Thymus (tissue), 11 donors: ENCODE data around the gene PRODH. TPM values are rescaled to one million over a fixed set of nuclear protein-coding genes. Genes with fewer than 3 reads are reported as not detected.
A peak's percentile ranks its signal among the peaks of the same experiment; 100 is the strongest.
"Not testable (repeated sequence)": the region's sequence is repeated elsewhere in the genome, so short reads cannot be mapped to it uniquely, and the experiment has no call there.

Experiments
- DNase-seq, 9 donors: peaks; one replicate each; pipeline ENCODE4 v3.0.0-alpha.2; 2013; ENCODE audit warnings: low spot score in 9 of 9, low read depth in 6 of 9, missing footprints in 1 of 9
- H3K27ac ChIP-seq, 2 donors: one replicate each; pipeline ENCODE4 v1.5.1; 2013; ENCODE audit warnings: control low read depth in 1 of 2, low read depth in 1 of 2, low read length in 1 of 2, mild to moderate bottlenecking in 1 of 2, moderate library complexity in 1 of 2
- H3K27me3 ChIP-seq, 2 donors: one replicate each; pipeline ENCODE4 v1.5.1; 2013; ENCODE audit warnings: low read length in 1 of 2; ENCODE audit not compliant: control insufficient read depth in 2 of 2, insufficient read depth in 1 of 2
- H3K36me3 ChIP-seq, 2 donors: one replicate each; pipeline ENCODE4 v1.5.1; 2013; ENCODE audit warnings: low read length in 1 of 2, mild to moderate bottlenecking in 1 of 2, moderate library complexity in 1 of 2; ENCODE audit not compliant: control insufficient read depth in 2 of 2, insufficient read depth in 2 of 2
- H3K4me1 ChIP-seq, 2 donors: one replicate each; pipeline ENCODE4 v1.5.1; 2013; ENCODE audit warnings: low read length in 2 of 2; ENCODE audit not compliant: control insufficient read depth in 2 of 2, insufficient read depth in 2 of 2
- H3K4me3 ChIP-seq, 2 donors: one replicate each; pipeline ENCODE4 v1.5.1; 2013; ENCODE audit warnings: low read length in 2 of 2, control low read depth in 1 of 2, mild to moderate bottlenecking in 1 of 2
- H3K9me3 ChIP-seq, 2 donors: one replicate each; pipeline ENCODE4 v1.5.1; 2013; ENCODE audit warnings: low read length in 1 of 2, mild to moderate bottlenecking in 1 of 2; ENCODE audit not compliant: control insufficient read depth in 2 of 2, insufficient read depth in 1 of 2
- WGBS: extraction: QIAGEN DNeasy Blood & Tissue Kit; methylation state at CpG from one replicate; pipeline ENCODE4 v1.1.7; 2013; 5-methylcytosine and 5-hydroxymethylcytosine counted together
- polyA plus RNA-seq: library from polyadenylated mRNA; stranded (reverse); fragments of 200-250 nt; gene quantifications from one replicate; pipeline ENCODE4 v1.2.3, GENCODE V29; 2013
- total RNA-seq: library from RNA; stranded (reverse); fragments of 120-200 nt; gene quantifications from one replicate; pipeline ENCODE4 v1.2.4, GENCODE V29; 2013
- donor health status: healthy.

The PRODH gene
- total and polyA plus RNA-seq, 2 donors: 2.9 to 3.3 TPM

DNA sequence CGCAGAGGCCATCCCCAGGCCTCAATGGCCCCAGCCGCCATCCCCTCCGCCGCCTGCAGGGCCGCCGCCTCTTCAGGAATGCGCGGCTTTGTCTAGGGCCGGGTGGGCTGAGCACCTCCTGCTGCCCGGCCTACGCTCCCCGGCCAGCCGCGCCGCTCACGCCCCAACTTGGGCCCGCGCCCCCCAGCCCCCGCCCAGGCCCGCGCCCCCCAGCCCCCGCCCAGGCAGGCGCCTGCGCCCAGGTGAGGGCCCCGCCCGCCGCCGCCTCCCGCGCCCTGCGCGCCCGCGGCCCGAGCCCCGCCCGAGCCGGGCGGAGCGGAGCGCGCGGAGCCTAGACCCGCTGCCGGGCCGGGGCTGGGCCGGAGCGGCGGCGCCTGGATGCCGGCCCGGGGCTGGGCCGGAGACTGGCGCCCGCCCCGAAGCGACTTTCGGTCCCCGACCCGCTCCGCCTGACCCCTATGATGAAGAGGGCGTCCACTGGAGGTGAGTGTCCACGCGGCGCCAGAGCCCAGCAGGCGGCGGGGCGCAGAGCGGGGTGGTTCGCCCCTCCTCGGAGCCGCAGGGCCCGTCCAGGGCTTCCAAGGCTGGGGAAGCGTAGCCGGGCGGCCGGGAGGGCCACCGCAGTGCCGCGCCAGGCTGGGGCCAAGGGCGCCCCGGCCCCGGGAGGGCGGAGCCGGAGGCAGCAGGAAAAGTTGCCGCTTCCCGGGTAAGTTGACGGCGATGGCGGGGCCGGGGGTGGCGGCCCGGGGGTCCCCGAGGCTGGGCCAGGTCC is 34.3 kb upstream of the PRODH start:
- Histone ChIP-seq H3K4me3 (peak overlapping the region in 1 of 2 donors; percentile 45), H3K27me3 (peaks cover 25 to 51% of the 10 kb centered on the region in 2 donors), H3K36me3 (no peaks in the 10 kb centered on the region), H3K4me1 (no peaks in the 10 kb centered on the region), H3K27ac (no peak overlapping the region), H3K9me3 (no peaks in the 10 kb centered on the region)
- 1% methylated on average over 94 of the region's 94 CpGs for WGBS
- no peak for DNase-seq

GRCh38 chr22:18969158-18969942 is 33.3 kb upstream of the PRODH start:
- WGBS: 72% methylated on average over 14 of the region's 14 CpGs
- H3K27me3 ChIP-seq: peaks cover 25 to 49% of the 10 kb centered on the region in 2 donors

DNA sequence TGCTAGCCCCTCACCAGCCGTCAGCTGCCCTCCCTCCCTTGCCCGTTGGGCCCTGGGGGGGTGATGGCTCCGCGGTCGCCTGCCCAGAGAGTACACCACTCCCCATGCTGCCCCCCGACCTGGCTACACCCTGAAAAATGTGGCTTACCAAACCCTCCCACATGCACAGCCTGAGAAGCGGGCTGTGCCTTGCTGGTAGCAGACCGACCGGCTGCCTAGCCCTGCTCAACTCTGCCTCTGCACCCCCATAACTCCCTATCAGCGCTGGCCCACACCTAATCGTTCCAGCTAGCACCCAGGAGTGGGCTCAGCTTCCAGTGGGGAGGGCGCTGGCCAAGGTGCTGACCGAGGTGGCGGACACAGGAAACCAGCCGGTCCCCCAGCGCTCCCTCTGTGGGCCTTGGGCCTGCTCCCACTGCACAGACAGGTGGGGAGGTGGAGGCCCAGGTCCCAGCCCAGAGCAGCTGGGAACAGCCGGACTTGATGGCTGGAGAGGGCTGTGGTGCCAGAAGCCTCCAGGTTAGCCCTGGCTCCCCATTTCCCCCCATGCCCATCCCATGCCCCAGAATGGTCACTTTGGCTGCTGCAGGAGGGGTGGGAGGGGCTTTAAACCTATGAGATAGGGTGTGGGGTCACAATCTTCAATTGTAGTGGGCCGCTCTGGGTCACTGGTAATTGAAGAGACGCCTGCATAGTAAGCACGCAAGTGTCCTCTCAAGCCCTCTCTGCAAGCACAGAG is 32.1 kb upstream of the PRODH start:
- H3K27me3 ChIP-seq: peaks cover 25 to 43% of the 10 kb centered on the region in 2 donors
- peak in 1 of 9 donors; percentile 7 for DNase-seq

More at GRCh38 chr22:18969158-18969942, 33.3 kb upstream of the PRODH start:
- DNase-seq, H3K27ac ChIP-seq, H3K4me3 ChIP-seq, H3K4me1 ChIP-seq, H3K9me3 ChIP-seq, H3K36me3 ChIP-seq: not testable (repeated sequence)

DNA sequence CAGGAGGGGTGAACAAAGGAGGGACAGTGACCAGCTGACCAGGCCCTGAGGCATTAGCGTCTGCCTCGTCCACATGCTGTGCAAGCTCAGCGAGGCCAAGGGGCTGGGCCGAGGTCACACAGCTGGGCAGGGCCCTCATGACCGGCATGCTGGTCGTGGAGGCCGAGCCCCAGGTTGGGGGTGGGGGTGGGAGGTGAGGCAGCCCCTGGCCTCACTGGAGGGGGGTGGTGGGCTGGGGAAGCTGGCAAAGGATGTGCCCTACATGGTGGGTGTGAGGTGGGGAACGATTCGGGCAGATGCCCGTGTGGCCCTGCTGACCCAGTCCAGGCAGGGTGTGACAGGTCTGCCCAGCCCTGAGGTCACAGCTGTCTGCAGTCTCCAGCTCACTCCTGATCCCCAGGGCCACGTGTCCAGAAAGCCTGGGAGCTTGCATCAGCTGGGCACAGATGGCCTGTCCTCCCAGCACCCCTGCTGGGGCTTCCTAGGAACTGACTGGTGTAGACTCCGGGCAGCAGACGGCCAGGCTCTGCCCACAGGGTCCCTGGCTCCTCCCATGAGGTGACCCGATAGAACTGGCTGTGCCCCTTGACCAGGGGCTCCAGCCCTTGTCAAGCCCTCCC is 31.4 kb upstream of the PRODH start:
- DNase-seq, H3K4me3 ChIP-seq, H3K27ac ChIP-seq, H3K36me3 ChIP-seq, H3K4me1 ChIP-seq, H3K9me3 ChIP-seq: not testable (repeated sequence)
- peaks cover 25 to 43% of the 10 kb centered on the region in 2 donors for H3K27me3 ChIP-seq
- 82% methylated on average over 14 of the region's 14 CpGs for WGBS

More for the DNA sequence above, 32.1 kb upstream of the PRODH start:
- H3K27ac ChIP-seq: no peak overlapping the region
- 66% methylated on average over 20 of the region's 20 CpGs for WGBS
- H3K36me3 ChIP-seq: no peaks in the 10 kb centered on the region
- no peaks in the 10 kb centered on the region for H3K4me1 ChIP-seq
- no peak overlapping the region for H3K4me3 ChIP-seq
- no peaks in the 10 kb centered on the region for H3K9me3 ChIP-seq

DNA sequence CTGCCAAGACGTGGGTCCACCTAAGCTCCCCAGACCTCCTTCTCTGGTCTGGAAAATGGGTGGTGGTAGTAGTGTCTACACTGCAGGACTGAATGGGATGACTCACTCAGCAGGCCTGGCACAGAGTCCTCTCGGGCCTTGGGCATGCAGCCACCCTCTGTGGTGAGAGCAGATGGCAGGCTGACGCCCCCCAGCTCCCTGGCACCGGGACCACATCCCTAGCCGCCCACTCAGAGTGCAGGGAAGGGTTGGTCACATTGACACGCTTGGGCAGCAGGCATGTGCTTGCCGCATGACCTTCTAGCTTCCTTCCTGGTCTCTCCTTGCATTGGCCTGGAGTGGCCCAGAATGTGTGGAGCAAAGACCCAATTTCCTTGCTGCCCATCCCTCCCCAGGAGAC is 30.7 kb upstream of the PRODH start:
- no peaks in the 10 kb centered on the region for H3K9me3 ChIP-seq
- H3K27me3 ChIP-seq: peaks cover 25 to 41% of the 10 kb centered on the region in 2 donors
- no peak overlapping the region for H3K27ac ChIP-seq
- whole genome bisulfite sequencing: 84% methylated on average over 7 of the region's 7 CpGs
- no peak for DNase-seq
- H3K4me3 ChIP-seq: no peak overlapping the region
- H3K4me1 ChIP-seq: no peaks in the 10 kb centered on the region
- H3K36me3 ChIP-seq: no peaks in the 10 kb centered on the region

- WGBS: 87% methylated on average over 14 of the region's 14 CpGs
Measured at GRCh38 chr22:18965526-18966421, 29.7 kb upstream of the PRODH start.

GRCh38 chr22:18964501-18965265 is 28.6 kb upstream of the PRODH start:
- not testable (repeated sequence) for H3K36me3 ChIP-seq, H3K27ac ChIP-seq, H3K9me3 ChIP-seq, DNase-seq, H3K4me3 ChIP-seq, H3K4me1 ChIP-seq
- H3K27me3 ChIP-seq: peaks cover 5 to 23% of the 10 kb centered on the region in 2 donors
- 93% methylated on average over 18 of the region's 19 CpGs for WGBS

More at GRCh38 chr22:18965526-18966421, 29.7 kb upstream of the PRODH start:
- no peak for DNase-seq
- Histone ChIP-seq H3K36me3 (no peaks in the 10 kb centered on the region), H3K27me3 (peaks cover 16 to 31% of the 10 kb centered on the region in 2 donors), H3K9me3 (no peaks in the 10 kb centered on the region), H3K27ac (no peak overlapping the region), H3K4me3 (no peak overlapping the region), H3K4me1 (no peaks in the 10 kb centered on the region)
